Smooth muscle cell (in vitro differentiated cells): ENCODE measurements around the gene DHCR7. TPM values are rescaled to one million over a fixed set of nuclear protein-coding genes. Genes with fewer than 3 reads are reported as not detected.

Experiments used
- DNase-seq: peaks from one replicate; lab custom pipeline; 2025; ENCODE audit not compliant: unreplicated experiment; lab: John Stamatoyannopoulos, UW
- H2AFZ ChIP-seq: fragments of 200-600 bp; sonication (generic); 2 replicates; pipeline ENCODE4 v1.6.0; 2016; ENCODE audit warnings: antibody characterized with exemption, low read depth, mild to moderate bottlenecking
- H3F3A ChIP-seq: fragments of 200-600 bp; sonication (generic); 2 replicates; pipeline ENCODE4 v1.6.0; 2017; ENCODE audit warnings: antibody characterized with exemption, low read depth
- H3K27ac ChIP-seq: fragments of 200-600 bp; sonication (generic); 2 replicates; pipeline ENCODE4 v1.5.1; 2016; ENCODE audit warnings: low read depth, mild to moderate bottlenecking
- H3K27me3 ChIP-seq: fragments of 200-600 bp; sonication (generic); 2 replicates; pipeline ENCODE4 v1.6.1; 2016; ENCODE audit warnings: low read depth, mild to moderate bottlenecking
- H3K36me3 ChIP-seq: fragments of 200-600 bp; sonication (generic); 2 replicates; pipeline ENCODE4 v1.5.1; 2016; ENCODE audit warnings: low read depth
- H3K4me1 ChIP-seq: fragments of 200-600 bp; sonication (generic); 2 replicates; pipeline ENCODE4 v1.5.1; 2016; ENCODE audit warnings: low read depth
- H3K4me2 ChIP-seq: fragments of 200-600 bp; sonication (generic); 2 replicates; pipeline ENCODE4 v1.6.0; 2016; ENCODE audit warnings: mild to moderate bottlenecking
- H3K4me3 ChIP-seq: fragments of 200-600 bp; sonication (generic); 2 replicates; pipeline ENCODE4 v1.5.1; 2016; ENCODE audit warnings: mild to moderate bottlenecking
- H3K79me2 ChIP-seq: fragments of 200-600 bp; sonication (generic); 2 replicates; pipeline ENCODE4 v1.6.0; 2016; ENCODE audit warnings: low read depth, mild to moderate bottlenecking
- H3K9ac ChIP-seq: fragments of 200-600 bp; sonication (generic); 2 replicates; pipeline ENCODE4 v1.6.0; 2016; ENCODE audit warnings: low read depth
- H3K9me3 ChIP-seq: fragments of 200-600 bp; sonication (generic); replicated peaks from 2 replicates; pipeline ENCODE4 v1.5.1; 2016; ENCODE audit warnings: low read depth
- H4K20me1 ChIP-seq: fragments of 200-600 bp; sonication (generic); 2 replicates; pipeline ENCODE4 v1.6.0; 2016; ENCODE audit warnings: low read depth
- CTCF ChIP-seq: fragments of 200-600 bp; sonication (generic); IDR thresholded peaks from 2 replicates; pipeline ENCODE4 v1.5.1; 2017; ENCODE audit warnings: borderline replicate concordance, mild to moderate bottlenecking, antibody characterized with exemption; ENCODE audit not compliant: insufficient read depth, poor library complexity, severe bottlenecking
- WGBS: methylation state at CpG from one replicate; pipeline ENCODE4 v1.1.7; 2016; ENCODE audit warnings: low lambda C conversion rate; 5-methylcytosine and 5-hydroxymethylcytosine counted together
- microRNA-seq: library from miRNA; unstranded; fragments of <30 nt; microRNA quantifications from one replicate; pipeline ENCODE4, GENCODE V29; 2016; ENCODE audit warnings: borderline number of aligned reads
- polyA plus RNA-seq: library from polyadenylated mRNA; unstranded; fragments of >200 nt; fragmentation: Nextera tagmentation; extraction: Ambion mirVana; gene quantifications from 2 replicates; pipeline ENCODE4 v1.2.1, GENCODE V29; 2016
- small RNA-seq: library from RNA; depleted of rRNA; stranded (forward); fragments of <200 nt; gene quantifications from one replicate; pipeline ENCODE3, GENCODE V24; 2014
- total RNA-seq: library from RNA; depleted of rRNA; stranded (reverse); fragments of >200 nt; gene quantifications from 2 replicates; pipeline ENCODE4 v1.2.3, GENCODE V29; 2014

Gene DHCR7
- total and polyA plus RNA-seq, 2 experiments from 2014 or later = 50.1 to 99.1 TPM

DNA sequence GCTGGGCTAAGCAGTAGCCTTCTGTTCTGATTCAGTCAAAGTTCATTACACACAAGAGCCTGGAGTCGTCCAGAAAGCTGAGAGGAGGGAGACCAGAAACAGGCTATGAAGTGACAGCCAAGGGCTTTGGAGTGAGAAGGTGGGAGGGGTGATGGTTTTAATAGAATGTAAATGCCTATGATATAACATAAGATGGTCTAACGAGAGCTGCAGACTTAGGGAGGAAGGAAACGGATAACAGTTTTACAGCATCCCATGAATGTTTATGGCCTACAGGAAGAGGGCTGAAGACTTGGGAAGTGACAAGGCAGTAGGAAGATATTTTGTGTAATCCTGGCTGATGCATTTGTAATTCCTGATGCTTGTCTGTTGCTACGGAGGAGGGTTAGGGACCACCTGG, 62.0 kb downstream of the DHCR7 start:
- Histone ChIP-seq H3K9ac (no peak overlapping the region), H3K79me2 (no peaks in the 10 kb centered on the region)
- WGBS = 50% methylated on average over 4 of the region's 4 CpGs

DNA sequence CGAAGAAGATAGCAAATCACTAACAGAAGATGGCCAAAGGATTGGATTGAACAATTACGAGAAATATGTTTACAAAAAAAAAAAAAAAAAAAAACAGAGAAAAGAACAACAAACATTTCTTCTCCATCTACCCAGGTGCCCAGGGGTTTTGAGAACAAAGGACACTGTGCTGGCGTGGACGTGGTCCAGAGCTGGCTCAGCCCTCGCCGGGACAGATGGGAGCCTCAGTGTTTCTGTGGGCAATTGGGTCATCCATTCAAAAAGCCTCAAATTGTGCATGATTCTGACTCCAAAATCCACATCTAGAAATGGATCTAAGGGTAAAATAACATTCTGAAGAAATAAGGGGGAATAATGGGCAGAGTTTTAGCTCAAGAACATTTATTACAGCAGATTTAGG, 63.1 kb downstream of the DHCR7 start:
- Histone ChIP-seq H2AFZ (no peak overlapping the region), H4K20me1 (no peaks in the 10 kb centered on the region), H3K79me2 (no peaks in the 10 kb centered on the region), H3K27me3 (peaks cover 13% of the 10 kb centered on the region), H3K27ac (no peak overlapping the region), H3K9me3 (no peaks in the 10 kb centered on the region), H3K4me2 (no peak overlapping the region), H3K9ac (no peak overlapping the region), H3K36me3 (no peaks in the 10 kb centered on the region), H3K4me3 (no peak overlapping the region), H3K4me1 (no peaks in the 10 kb centered on the region), H3F3A (no peaks in the 10 kb centered on the region)
- DNase-seq = no peak
- no peak for TF ChIP-seq CTCF
- 80% methylated on average over 6 of the region's 6 CpGs for WGBS

More for the DNA sequence above, 62.0 kb downstream of the DHCR7 start:
- no peak for DNase-seq
- H3K4me3 ChIP-seq = no peak overlapping the region
- H3K27me3 ChIP-seq = peaks cover 23% of the 10 kb centered on the region
- H3K4me1 ChIP-seq = no peaks in the 10 kb centered on the region
- no peaks in the 10 kb centered on the region for H3K9me3 ChIP-seq
- no peak for TF ChIP-seq CTCF
- H3K27ac ChIP-seq = no peak overlapping the region
- no peak overlapping the region for H3K4me2 ChIP-seq
- H3F3A ChIP-seq = no peaks in the 10 kb centered on the region
- no peak overlapping the region for H2AFZ ChIP-seq
- H3K36me3 ChIP-seq = no peaks in the 10 kb centered on the region
- H4K20me1 ChIP-seq = no peaks in the 10 kb centered on the region

DNA sequence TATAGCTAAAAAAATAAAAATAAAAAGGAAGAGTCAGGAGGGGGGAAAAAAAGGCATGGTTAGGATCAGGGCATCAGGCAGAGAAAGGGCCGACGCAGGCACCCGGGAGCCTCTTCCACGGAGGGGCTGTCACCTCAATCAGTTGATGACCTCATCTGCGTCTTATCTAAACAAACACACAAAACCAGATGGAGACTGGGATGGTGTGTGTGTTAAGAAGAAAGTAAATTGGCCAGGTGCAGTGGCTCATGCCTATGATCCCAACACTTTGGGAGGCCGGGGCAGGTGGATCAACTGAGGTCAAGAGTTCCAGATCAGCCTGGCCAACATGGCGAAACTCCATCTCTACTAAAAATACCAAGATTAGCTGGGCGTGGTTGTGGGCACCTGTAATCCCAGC, 63.6 kb downstream of the DHCR7 start:
- WGBS = 82% methylated on average over 8 of the region's 8 CpGs
- Histone ChIP-seq H3K79me2 (no peaks in the 10 kb centered on the region), H3K9ac (no peak overlapping the region), H3K36me3 (no peaks in the 10 kb centered on the region), H3F3A (no peaks in the 10 kb centered on the region), H3K4me1 (no peaks in the 10 kb centered on the region), H3K9me3 (no peaks in the 10 kb centered on the region), H3K4me2 (no peak overlapping the region), H4K20me1 (no peaks in the 10 kb centered on the region), H3K4me3 (no peak overlapping the region), H3K27me3 (peaks cover 8% of the 10 kb centered on the region), H3K27ac (no peak overlapping the region), H2AFZ (no peak overlapping the region)
- no peak for TF ChIP-seq CTCF
- DNase-seq = no peak

Small RNAs within 50 kb of the gene (microRNA-seq; reads per million reads assigned to microRNA genes)
- not detected for gene MIR6754

Small RNAs within 50 kb of the gene (small RNA-seq; reads per million reads assigned to genes)
- not detected for gene MIR6754

Other genes with a start within 250 kb of the DHCR7 start
- 6.3 and 9.9 TPM in 2 replicates for gene SHANK2, start 195.8 kb downstream of the DHCR7 start, total RNA-seq
- 1.5 and 6.7 TPM in 2 replicates for gene SHANK2, start 195.8 kb downstream of the DHCR7 start, polyA plus RNA-seq
- gene NADSYN1, start 4.8 kb upstream of the DHCR7 start, total RNA-seq = 30.2 and 45.4 TPM in 2 replicates
- gene NADSYN1, start 4.8 kb upstream of the DHCR7 start, polyA plus RNA-seq = 33.8 and 41.2 TPM in 2 replicates
- gene KRTAP5-7, start 78.9 kb upstream of the DHCR7 start, total RNA-seq = not detected in 2 replicates
- gene KRTAP5-7, start 78.9 kb upstream of the DHCR7 start, polyA plus RNA-seq = not detected in 2 replicates
- gene KRTAP5-8, start 89.6 kb upstream of the DHCR7 start, total RNA-seq = not detected in 2 replicates
- not detected in 2 replicates for gene KRTAP5-8, start 89.6 kb upstream of the DHCR7 start, polyA plus RNA-seq
- gene KRTAP5-9, start 100.0 kb upstream of the DHCR7 start, total RNA-seq = not detected in 2 replicates
- not detected in 2 replicates for gene KRTAP5-9, start 100.0 kb upstream of the DHCR7 start, polyA plus RNA-seq
- gene KRTAP5-10, start 117.2 kb upstream of the DHCR7 start, total RNA-seq = not detected in 2 replicates
- not detected in 2 replicates for gene KRTAP5-10, start 117.2 kb upstream of the DHCR7 start, polyA plus RNA-seq
- gene KRTAP5-11, start 134.5 kb upstream of the DHCR7 start, total RNA-seq = not detected in 2 replicates
- not detected in 2 replicates for gene KRTAP5-11, start 134.5 kb upstream of the DHCR7 start, polyA plus RNA-seq